GM23338 (cell line): Measurements from ENCODE around the gene GRID2IP. TPM values are rescaled to one million over a fixed set of nuclear protein-coding genes. Genes with fewer than 3 reads are reported as not detected.

Experiments
- ATAC-seq: fragments of 200-7000 bp; cut with Tn5 transposase; 3 replicates; pipeline ENCODE4 v1.9.1; 2020
- DNase-seq: peaks from one replicate; pipeline ENCODE4 v3.0.0-alpha.2; 2015; ENCODE audit warnings: low spot score
- H2AFZ ChIP-seq: fragments of 200-600 bp; sonication (generic); 2 replicates; pipeline ENCODE4 v1.8.0; 2016; ENCODE audit warnings: antibody characterized with exemption, mild to moderate bottlenecking, moderate library complexity
- H3F3A ChIP-seq: fragments of 200-600 bp; sonication (generic); replicated peaks from 2 replicates; pipeline ENCODE4 v1.8.0; 2017; ENCODE audit warnings: antibody characterized with exemption, mixed run types, low read depth
- H3K27ac ChIP-seq: fragments of 200-600 bp; sonication (generic); 2 replicates; pipeline ENCODE4 v1.6.1; 2016; ENCODE audit warnings: low read depth
- H3K27me3 ChIP-seq: fragments of 200-600 bp; sonication (generic); 2 replicates; pipeline ENCODE4 v1.8.0; 2016; ENCODE audit warnings: mild to moderate bottlenecking, mixed run types, moderate library complexity; ENCODE audit not compliant: insufficient read depth
- H3K36me3 ChIP-seq: fragments of 200-600 bp; sonication (generic); 2 replicates; pipeline ENCODE4 v1.8.0; 2016; ENCODE audit warnings: mild to moderate bottlenecking; ENCODE audit not compliant: insufficient read depth
- H3K4me1 ChIP-seq: fragments of 200-600 bp; sonication (generic); 2 replicates; pipeline ENCODE4 v1.8.0; 2016; ENCODE audit warnings: mild to moderate bottlenecking, moderate library complexity; ENCODE audit not compliant: insufficient read depth
- H3K4me2 ChIP-seq: fragments of 200-600 bp; sonication (generic); 2 replicates; pipeline ENCODE4 v1.7.1; 2017; ENCODE audit warnings: mixed run types
- H3K4me3 ChIP-seq: fragments of 200-600 bp; sonication (generic); 2 replicates; pipeline ENCODE4 v1.6.1; 2016; ENCODE audit warnings: mixed run types
- H3K79me2 ChIP-seq: fragments of 200-600 bp; sonication (generic); replicated peaks from 2 replicates; pipeline ENCODE4 v1.8.0; 2017; ENCODE audit warnings: mild to moderate bottlenecking; ENCODE audit not compliant: insufficient read depth
- H3K9me2 ChIP-seq: fragments of 200-600 bp; sonication (generic); 2 replicates; pipeline ENCODE4 v1.8.0; 2017; ENCODE audit not compliant: insufficient read depth
- H4K20me1 ChIP-seq: fragments of 200-600 bp; sonication (generic); replicated peaks from 2 replicates; pipeline ENCODE4 v1.8.0; 2017; ENCODE audit warnings: mild to moderate bottlenecking; ENCODE audit not compliant: insufficient read depth
- H3K27ac Mint-ChIP-seq: 2 replicates; pipeline ENCODE4 v1.8.0; 2020; ENCODE audit warnings: inconsistent platforms, mild to moderate bottlenecking, moderate library complexity, mixed read lengths
- H3K27me3 Mint-ChIP-seq: 3 replicates; pipeline ENCODE4 v1.8.0; 2022; ENCODE audit warnings: low read depth, mild to moderate bottlenecking, moderate library complexity, mixed read lengths, inconsistent platforms; ENCODE audit not compliant: insufficient read depth, poor library complexity
- H3K36me3 Mint-ChIP-seq: 3 replicates; pipeline ENCODE4 v1.8.0; 2021; ENCODE audit warnings: low read depth, mild to moderate bottlenecking, inconsistent platforms, moderate library complexity, mixed read lengths
- H3K4me1 Mint-ChIP-seq: 3 replicates; pipeline ENCODE4 v1.8.0; 2020; ENCODE audit warnings: mild to moderate bottlenecking, inconsistent platforms, mixed read lengths
- H3K4me3 Mint-ChIP-seq: 3 replicates; pipeline ENCODE4 v1.8.0; 2021; ENCODE audit warnings: moderate library complexity, mild to moderate bottlenecking, inconsistent platforms, mixed read lengths
- H3K9me3 Mint-ChIP-seq: 3 replicates; pipeline ENCODE4 v1.8.0; 2020; ENCODE audit warnings: moderate library complexity, mild to moderate bottlenecking, inconsistent platforms, mixed read lengths
- CREB1 ChIP-seq: fragments of 250-450 bp; sonication (Bioruptor Pico); IDR thresholded peaks from 2 replicates; pipeline ENCODE4 v1.5.0; 2020; ENCODE audit warnings: low read depth, mild to moderate bottlenecking, moderate library complexity
- ETS1 ChIP-seq: IDR thresholded peaks from 2 replicates; pipeline ENCODE4 v1.6.1; 2016; ENCODE audit warnings: antibody characterized with exemption
- EZH2 ChIP-seq: fragments of 200-600 bp; sonication (generic); IDR thresholded peaks from one replicate; pipeline ENCODE4 v1.8.0; 2017; ENCODE audit warnings: antibody characterized with exemption, mild to moderate bottlenecking, low read depth; ENCODE audit not compliant: unreplicated experiment
- JUNB ChIP-seq: IDR thresholded peaks from one replicate; pipeline ENCODE4 v1.6.1; 2016; ENCODE audit warnings: antibody characterized with exemption; ENCODE audit not compliant: unreplicated experiment
- NANOG ChIP-seq: IDR thresholded peaks from 2 replicates; pipeline ENCODE4 v1.6.1; 2016; ENCODE audit warnings: antibody characterized with exemption, borderline replicate concordance
- POLR2AphosphoS5 ChIP-seq: IDR thresholded peaks from 2 replicates; pipeline ENCODE4 v1.6.1; 2016; ENCODE audit warnings: antibody characterized with exemption, low read depth
- REST ChIP-seq: IDR thresholded peaks from one replicate; pipeline ENCODE4 v1.6.1; 2018; ENCODE audit warnings: antibody characterized with exemption; ENCODE audit not compliant: unreplicated experiment
- ZNF114 ChIP-seq: fragments of 250-450 bp; sonication (Bioruptor Pico); IDR thresholded peaks from 2 replicates; pipeline ENCODE4 v1.5.0; 2020; ENCODE audit warnings: mild to moderate bottlenecking, moderate library complexity
- ZNF331 ChIP-seq: fragments of 250-450 bp; sonication (Bioruptor Pico); IDR thresholded peaks from 2 replicates; pipeline ENCODE4 v1.5.0; 2020; ENCODE audit warnings: low read depth, mild to moderate bottlenecking, moderate library complexity
- ZNF462 ChIP-seq: fragments of 250-450 bp; sonication (Bioruptor Pico); IDR thresholded peaks from 2 replicates; pipeline ENCODE4 v1.5.0; 2020; ENCODE audit warnings: mild to moderate bottlenecking, moderate library complexity
- polyA plus RNA-seq: library from polyadenylated mRNA; unstranded; fragments of >200 nt; fragmentation: Nextera tagmentation; extraction: Ambion mirVana; gene quantifications from 2 replicates; pipeline ENCODE4 v1.2.1, GENCODE V29; 2016
- total RNA-seq: library from RNA; depleted of rRNA; stranded (reverse); fragments of >200 nt; shearing (Covaris generic); gene quantifications from 2 replicates; pipeline ENCODE4 v1.2.3, GENCODE V29; 2014

The GRID2IP gene
- total and polyA plus RNA-seq, 2 experiments from 2014 or later = 0.73 to 1.5 TPM

- TF ChIP-seq ZNF462 (CRISPR knock-in tag) (no peak), ZNF331 (no peak)
Observed at GRCh38 chr7:6533893-6534495, 17.3 kb downstream of the GRID2IP start (continued).

- Histone ChIP-seq H4K20me1 (no peaks in the 10 kb centered on the region), H3K27ac (no peak overlapping the region), H3K4me1 (peaks cover 16% of the 10 kb centered on the region; the same call in 1 of the 2 replicates), H3F3A (no peaks in the 10 kb centered on the region; the same call in 1 of the 2 replicates), H3K36me3 (no peaks in the 10 kb centered on the region), H3K4me2 (no peak overlapping the region), H3K9me2 (no peaks in the 10 kb centered on the region), H2AFZ (no peak overlapping the region), H3K79me2 (no peaks in the 10 kb centered on the region), H3K4me3 (no peak overlapping the region), H3K27me3 (peaks cover 85% of the 10 kb centered on the region)
- no peak for ATAC-seq
- H3K4me3 Mint-ChIP-seq = no peak overlapping the region
- no peaks in the 10 kb centered on the region for H3K9me3 Mint-ChIP-seq
- no peaks in the 10 kb centered on the region for H3K36me3 Mint-ChIP-seq
- H3K27me3 Mint-ChIP-seq = peaks cover 57% of the 10 kb centered on the region
- DNase-seq = no peak
- peaks cover 13% of the 10 kb centered on the region; the same call in 2 of the 3 replicates for H3K4me1 Mint-ChIP-seq
- H3K27ac Mint-ChIP-seq = no peak overlapping the region
- no peak for TF ChIP-seq NANOG
- TF ChIP-seq ZNF331 = no peak
- no peak for TF ChIP-seq POLR2AphosphoS5
- no peak for TF ChIP-seq ZNF114 (CRISPR knock-in tag)
- no peak for TF ChIP-seq CREB1 (CRISPR knock-in tag)
- TF ChIP-seq JUNB = no peak
- TF ChIP-seq ETS1 = no peak
- TF ChIP-seq EZH2 = no peak
- no peak for TF ChIP-seq REST
Observed at GRCh38 chr7:6532516-6532915, 18.7 kb downstream of the GRID2IP start.
